HFF-Myc (cell line): ENCODE measurements around the gene NUDCD3.

Experiments used
- DNase-seq: peaks from one replicate; pipeline ENCODE4 v3.0.0-alpha.2; 2011; ENCODE audit warnings: low read depth; ENCODE audit errors: extremely low read depth
- H3K4me3 ChIP-seq: replicated peaks from 2 replicates; pipeline ENCODE4 v1.5.1; 2011; ENCODE audit warnings: low read depth, mild to moderate bottlenecking, control low read depth, low read length
- CTCF ChIP-seq: IDR thresholded peaks from 2 replicates; pipeline ENCODE4 v1.5.1; 2012; ENCODE audit warnings: mild to moderate bottlenecking, low read depth, low read length, control low read depth; ENCODE audit errors: missing control alignments

NUDCD3 gene

GRCh38 chr7:44376429-44377133 is 113.9 kb downstream of the NUDCD3 start:
- TF ChIP-seq CTCF: no peak
- no peak for DNase-seq
- no peak overlapping the region for H3K4me3 ChIP-seq

- DNase-seq: no peak
- no peak overlapping the region for H3K4me3 ChIP-seq
- no peak for TF ChIP-seq CTCF
Measured at GRCh38 chr7:44375926-44376342, 114.5 kb downstream of the NUDCD3 start.

GRCh38 chr7:44375236-44375699 is 115.2 kb downstream of the NUDCD3 start:
- no peak overlapping the region for H3K4me3 ChIP-seq
- DNase-seq: no peak
- peak; percentile 7 for TF ChIP-seq CTCF

GRCh38 chr7:44374007-44374763 is 116.3 kb downstream of the NUDCD3 start:
- no peak for TF ChIP-seq CTCF
- H3K4me3 ChIP-seq: no peak overlapping the region
- DNase-seq: no peak

- no peak for DNase-seq
- TF ChIP-seq CTCF: no peak
- no peak overlapping the region for H3K4me3 ChIP-seq
Measured at GRCh38 chr7:44373418-44373740, 117.1 kb downstream of the NUDCD3 start.

GRCh38 chr7:44372560-44373417 is 117.7 kb downstream of the NUDCD3 start:
- no peak for DNase-seq
- TF ChIP-seq CTCF: no peak
- H3K4me3 ChIP-seq: no peak overlapping the region
